Caco-2 (cell line): ENCODE measurements around the gene COL5A1. TPM values are rescaled to one million over a fixed set of nuclear protein-coding genes. Genes with fewer than 3 reads are reported as not detected.

Source experiments
- BruUV-seq: library from RNA; stranded (reverse); fragments of 400-500 nt; replicated peaks from 2 replicates; lab custom pipeline; 2021; lab: Mats Ljungman, UMichigan
- CTCF ChIA-PET: fragments of 300-600 bp; sonication (Branson Sonifier 250); formaldehyde crosslinking; loops from one replicate; lab custom pipeline; 2022; ENCODE audit warnings: antibody characterized with exemption; lab: Charles Lee
- POLR2A ChIA-PET: fragments of 300-600 bp; sonication (Branson Sonifier 250); formaldehyde crosslinking; loops from one replicate; lab custom pipeline; 2022; ENCODE audit warnings: antibody characterized with exemption; lab: Charles Lee
- DNase-seq, 2 experiments: peaks; one replicate each; pipeline versions ENCODE4 v3.0.0 to v3.0.0-alpha.2; 2020 to 2022
- H3K27me3 ChIP-seq: replicated peaks from 2 replicates; pipeline ENCODE4 v1.6.0; 2011; ENCODE audit warnings: low read length; ENCODE audit not compliant: control insufficient read depth, insufficient read depth
- H3K36me3 ChIP-seq: 2 replicates; pipeline ENCODE4 v1.5.1; 2011; ENCODE audit warnings: low read length; ENCODE audit not compliant: control insufficient read depth, insufficient read depth
- H3K4me1 ChIP-seq: fragments of 250-450 bp; sonication (Bioruptor Pico); 2 replicates; pipeline ENCODE4 v1.5.1; 2020; ENCODE audit warnings: mild to moderate bottlenecking
- H3K4me3 ChIP-seq: 2 replicates; pipeline ENCODE4 v1.5.1; 2011; ENCODE audit warnings: low read depth, mild to moderate bottlenecking, control low read depth, low read length
- H3K9me3 ChIP-seq: fragments of 250-450 bp; sonication (Bioruptor Pico); 2 replicates; pipeline ENCODE4 v1.5.1; 2020; ENCODE audit warnings: mild to moderate bottlenecking, moderate library complexity
- H3K27ac Mint-ChIP-seq: one replicate; pipeline ENCODE4 v1.8.0; 2022; ENCODE audit warnings: mixed read lengths; ENCODE audit not compliant: unreplicated experiment
- H3K27me3 Mint-ChIP-seq: one replicate; pipeline ENCODE4 v1.8.0; 2022; ENCODE audit warnings: mixed read lengths; ENCODE audit not compliant: insufficient read depth, unreplicated experiment
- H3K36me3 Mint-ChIP-seq: one replicate; pipeline ENCODE4 v1.8.0; 2022; ENCODE audit warnings: mild to moderate bottlenecking, mixed read lengths; ENCODE audit not compliant: insufficient read depth, unreplicated experiment
- H3K4me1 Mint-ChIP-seq: one replicate; pipeline ENCODE4 v1.8.0; 2022; ENCODE audit warnings: low read depth, mixed read lengths; ENCODE audit not compliant: unreplicated experiment
- H3K4me3 Mint-ChIP-seq: one replicate; pipeline ENCODE4 v1.8.0; 2022; ENCODE audit warnings: mild to moderate bottlenecking, moderate library complexity, mixed read lengths; ENCODE audit not compliant: unreplicated experiment
- H3K9me3 Mint-ChIP-seq: one replicate; pipeline ENCODE4 v1.8.0; 2022; ENCODE audit warnings: mixed read lengths; ENCODE audit not compliant: unreplicated experiment
- CTCF ChIP-seq, 2 experiments: fragments of 200-600 bp in 1 of 2; IDR thresholded peaks; 1 replicate in 1 of 2; 2 replicates in 1 of 2; pipeline versions ENCODE4 v1.5.1 to v1.8.0; 2011 to 2022; ENCODE audit warnings: antibody characterized with exemption in 1 of 2, control low read depth in 1 of 2, inconsistent platforms in 1 of 2, low read depth in 1 of 2, low read length in 1 of 2, mild to moderate bottlenecking in 1 of 2, moderate library complexity in 1 of 2; ENCODE audit not compliant: insufficient read depth in 1 of 2, severe bottlenecking in 1 of 2, unreplicated experiment in 1 of 2
- intact Hi-C: fragments of 100-400 bp; cut with micrococcal nuclease; formaldehyde crosslinking; loops from one replicate; pipeline ENCODE4 v1.10.0; 2022; ENCODE audit not compliant: unreplicated experiment
- total RNA-seq: library from RNA; stranded (reverse); gene quantifications from 2 replicates; pipeline ENCODE4 v1.2.3, GENCODE V29; 2022

Gene COL5A1
- total RNA-seq, 1 experiment from 2014 or later, result 4.8 TPM

DNA sequence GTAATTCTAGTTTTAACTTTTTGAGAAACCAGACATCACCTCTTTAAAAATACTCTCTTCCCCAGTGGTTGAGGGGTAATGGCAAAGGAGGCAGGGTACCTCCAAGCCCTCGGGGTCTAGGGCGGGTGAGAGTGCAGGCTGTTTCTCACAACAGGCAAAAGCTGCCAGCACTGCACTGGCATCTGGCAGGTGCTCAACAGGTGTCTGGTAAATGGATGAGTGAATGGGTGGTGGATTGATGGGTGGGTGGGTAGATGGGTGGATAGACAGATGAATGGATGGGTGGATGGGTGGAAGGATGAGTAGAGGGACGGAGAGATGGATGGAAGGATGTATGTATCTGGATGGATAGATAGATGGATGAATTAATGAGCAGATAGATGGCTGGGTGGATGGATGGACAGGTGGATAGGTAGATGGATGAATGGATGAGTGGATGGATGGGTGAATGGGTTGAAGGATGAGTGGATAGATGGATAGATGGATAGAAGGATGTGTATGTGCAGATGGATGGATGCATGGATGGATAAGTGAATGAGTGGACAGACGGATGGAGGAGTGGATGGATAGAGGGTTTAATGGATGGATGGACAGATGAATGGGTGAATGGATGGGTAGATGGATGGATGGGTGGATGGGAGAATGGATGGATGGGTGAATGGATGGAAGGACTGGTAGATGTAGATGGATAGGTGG is 84.6 kb downstream of the COL5A1 start:
- ChIA-PET POLR2A (no interaction called here), CTCF (no interaction called here)
- TF ChIP-seq CTCF (IDR thresholded peaks at IDR 0.05; ENCODE audit: insufficient read depth in 1 of 2, low read depth in 1 of 2, low read length in 1 of 2, severe bottlenecking in 1 of 2, unreplicated experiment in 1 of 2), result no peak
- Histone ChIP-seq H3K4me1 (no peaks in the 10 kb centered on the region), H3K9me3 (peaks cover 5% of the 10 kb centered on the region; the same call in 1 of the 2 replicates), H3K36me3 (no peaks in the 10 kb centered on the region), H3K4me3 (no peak overlapping the region), H3K27me3 (no peaks in the 10 kb centered on the region)
- Mint-ChIP-seq H3K36me3 (peaks cover 6% of the 10 kb centered on the region), H3K4me3 (no peak overlapping the region), H3K27ac (no peak overlapping the region), H3K4me1 (no peaks in the 10 kb centered on the region), H3K27me3 (peaks cover 3% of the 10 kb centered on the region), H3K9me3 (peaks cover 10% of the 10 kb centered on the region)
- DNase-seq, result no peak
- intact Hi-C loops, result no loop called here
- BruUV-seq, result no TSS peak

DNA sequence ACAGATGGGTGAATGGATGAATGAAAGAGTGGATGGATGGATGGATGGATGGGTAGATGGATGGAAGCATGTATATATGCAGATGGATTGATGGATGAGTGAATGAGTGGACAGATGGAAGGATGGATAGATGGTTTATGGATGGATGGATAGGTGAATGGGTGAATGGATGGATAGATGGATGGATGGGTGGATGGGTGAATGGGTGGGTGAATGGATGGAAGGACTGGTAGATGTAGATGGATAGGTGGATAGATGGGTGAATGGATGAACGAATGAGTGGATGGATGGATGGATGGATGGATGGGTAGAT is 85.1 kb downstream of the COL5A1 start:
- H3K4me1 Mint-ChIP-seq, result no peaks in the 10 kb centered on the region
- Histone ChIP-seq H3K4me1 (no peaks in the 10 kb centered on the region), H3K9me3 (peaks cover 5% of the 10 kb centered on the region; the same call in 1 of the 2 replicates), H3K36me3 (no peaks in the 10 kb centered on the region), H3K27me3 (no peaks in the 10 kb centered on the region), H3K4me3 (no peak overlapping the region)
- intact Hi-C loops, result no loop called here
- BruUV-seq, result no TSS peak
- ChIA-PET CTCF (no interaction called here), POLR2A (no interaction called here)
- H3K9me3 Mint-ChIP-seq, result peaks cover 10% of the 10 kb centered on the region
- H3K27me3 Mint-ChIP-seq, result peaks cover 3% of the 10 kb centered on the region
- H3K27ac Mint-ChIP-seq, result no peak overlapping the region
- H3K36me3 Mint-ChIP-seq, result peaks cover 6% of the 10 kb centered on the region
- TF ChIP-seq CTCF (IDR thresholded peaks at IDR 0.05; ENCODE audit: insufficient read depth in 1 of 2, low read depth in 1 of 2, low read length in 1 of 2, severe bottlenecking in 1 of 2, unreplicated experiment in 1 of 2), result no peak
- no peak overlapping the region for H3K4me3 Mint-ChIP-seq
- DNase-seq, result no peak

DNA sequence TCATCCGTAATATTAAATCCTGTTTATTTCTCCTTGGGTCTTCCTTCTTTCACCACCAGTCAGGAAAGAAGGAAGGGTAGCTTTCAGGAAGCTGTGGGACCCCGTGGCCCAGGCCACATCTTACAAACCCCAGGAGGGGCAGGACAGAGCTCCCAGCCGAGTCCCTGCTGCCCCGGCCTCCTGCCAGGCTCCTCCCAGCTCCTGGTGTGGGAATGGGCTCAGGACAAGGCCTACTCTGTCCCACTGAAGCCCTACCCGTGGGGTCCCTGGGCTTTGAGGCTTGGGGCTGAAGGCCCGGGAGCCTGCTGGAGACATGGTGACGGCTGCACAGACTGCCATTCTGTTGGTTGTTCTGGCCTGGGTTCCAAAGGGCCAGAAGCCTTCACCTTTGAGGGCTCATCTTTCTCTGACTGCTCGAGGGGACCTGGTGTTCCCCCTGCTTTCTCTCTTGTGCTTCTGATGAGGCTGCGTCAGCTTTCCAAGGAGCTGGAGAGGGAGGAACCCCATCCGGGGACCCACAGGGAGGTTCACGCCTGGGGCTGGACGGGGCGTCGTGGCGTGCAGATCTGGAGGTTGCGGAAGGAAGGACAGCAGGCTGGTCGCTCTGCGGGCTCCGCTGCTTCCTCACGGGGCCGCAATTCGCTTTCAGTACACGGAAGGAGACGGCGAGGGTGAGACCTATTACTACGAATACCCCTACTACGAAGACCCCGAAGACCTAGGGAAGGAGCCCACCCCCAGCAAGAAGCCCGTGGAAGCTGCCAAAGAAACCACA is 86.6 kb downstream of the COL5A1 start:
- no peaks in the 10 kb centered on the region for H3K27me3 Mint-ChIP-seq
- peaks cover 10% of the 10 kb centered on the region for H3K9me3 Mint-ChIP-seq
- no peak overlapping the region for H3K27ac Mint-ChIP-seq
- no peaks in the 10 kb centered on the region for H3K27me3 ChIP-seq
- no peak for DNase-seq
- H3K4me3 ChIP-seq, result no peak overlapping the region
- no peaks in the 10 kb centered on the region for H3K4me1 Mint-ChIP-seq
- H3K4me3 Mint-ChIP-seq, result no peak overlapping the region
- H3K4me1 ChIP-seq, result no peaks in the 10 kb centered on the region
- peaks cover 6% of the 10 kb centered on the region for H3K36me3 Mint-ChIP-seq
- ChIA-PET POLR2A (no interaction called here), CTCF (no interaction called here)
- no peak for TF ChIP-seq CTCF (IDR thresholded peaks at IDR 0.05; ENCODE audit: insufficient read depth in 1 of 2, low read depth in 1 of 2, low read length in 1 of 2, severe bottlenecking in 1 of 2, unreplicated experiment in 1 of 2)
- intact Hi-C loops, result no loop called here
- H3K36me3 ChIP-seq, result no peaks in the 10 kb centered on the region
- no TSS peak for BruUV-seq
- peaks cover 5% of the 10 kb centered on the region; the same call in 1 of the 2 replicates for H3K9me3 ChIP-seq
